Adipocyte (in vitro differentiated cells): ENCODE measurements around the gene DPAGT1.

Experiments
- DNase-seq: peaks from one replicate; pipeline ENCODE4 v3.0.0-alpha.2; 2015; ENCODE audit warnings: low read depth
- H3K27me3 ChIP-seq: replicated peaks from 2 replicates; pipeline ENCODE4 v1.7.0; 2013; ENCODE audit warnings: mild to moderate bottlenecking, low read length, moderate library complexity; ENCODE audit not compliant: control insufficient read depth, insufficient read depth
- H3K36me3 ChIP-seq: 2 replicates; pipeline ENCODE4 v1.7.0; 2013; ENCODE audit warnings: low read length, mild to moderate bottlenecking, moderate library complexity; ENCODE audit not compliant: control insufficient read depth, insufficient read depth, severe bottlenecking
- H3K4me1 ChIP-seq: 2 replicates; pipeline ENCODE4 v1.7.0; 2013; ENCODE audit warnings: mild to moderate bottlenecking, low read length, moderate library complexity; ENCODE audit not compliant: control insufficient read depth, insufficient read depth
- H3K4me3 ChIP-seq: 2 replicates; pipeline ENCODE4 v1.7.0; 2013; ENCODE audit warnings: mild to moderate bottlenecking, low read length, moderate library complexity
- H3K9ac ChIP-seq: 2 replicates; pipeline ENCODE4 v1.7.0; 2013; ENCODE audit warnings: mild to moderate bottlenecking, low read length, moderate library complexity
- H3K9me3 ChIP-seq: 2 replicates; pipeline ENCODE4 v1.7.0; 2013; ENCODE audit warnings: mild to moderate bottlenecking, low read length, moderate library complexity; ENCODE audit not compliant: control insufficient read depth

The DPAGT1 gene

GRCh38 chr11:119126675-119127268, 25.1 kb upstream of the DPAGT1 start:
- Histone ChIP-seq H3K27me3 (no peaks in the 10 kb centered on the region), H3K9ac (no peak overlapping the region), H3K4me1 (peaks cover 21% of the 10 kb centered on the region), H3K9me3 (no peaks in the 10 kb centered on the region), H3K36me3 (peaks cover 30% of the 10 kb centered on the region), H3K4me3 (no peak overlapping the region)
- no peak for DNase-seq

DNA sequence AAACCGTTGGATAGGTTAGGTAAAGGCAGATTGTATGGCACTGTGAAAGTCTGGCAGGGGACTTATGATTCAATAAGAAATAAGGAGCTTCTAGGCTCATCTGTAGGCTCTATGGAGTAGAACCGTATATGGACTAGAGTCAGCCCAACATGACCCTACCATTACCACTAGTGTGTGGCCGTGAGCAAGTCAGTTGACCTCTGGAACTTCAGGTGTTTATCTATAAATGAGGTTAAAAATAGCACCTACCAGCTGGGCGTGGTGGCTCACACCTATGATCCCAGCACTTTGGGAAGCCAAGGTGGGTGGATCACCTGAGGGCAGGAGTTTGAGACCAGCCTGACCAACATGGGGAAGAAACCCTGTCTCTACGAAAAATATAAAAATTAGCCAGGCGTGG, 24.2 kb upstream of the DPAGT1 start:
- Histone ChIP-seq H3K9ac (no peak overlapping the region), H3K27me3 (no peaks in the 10 kb centered on the region), H3K9me3 (no peaks in the 10 kb centered on the region), H3K4me1 (peaks cover 22% of the 10 kb centered on the region), H3K36me3 (peaks cover 20% of the 10 kb centered on the region), H3K4me3 (no peak overlapping the region)
- no peak for DNase-seq

DNA sequence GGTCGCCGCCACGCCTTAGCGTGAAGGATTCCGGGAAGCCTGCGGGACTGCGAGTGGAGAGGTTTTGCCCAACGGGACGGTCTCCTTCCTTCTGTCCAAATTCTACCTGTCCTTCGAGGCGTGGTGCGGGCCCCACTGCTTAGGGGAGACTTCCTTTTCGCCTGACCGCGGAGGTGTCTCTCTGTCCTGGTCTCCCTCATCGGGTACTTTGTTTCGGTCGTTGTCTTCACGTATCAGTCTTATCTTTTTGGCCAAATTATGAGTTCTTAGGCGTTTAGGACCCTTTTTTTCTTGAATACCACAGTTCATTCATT, 20.1 kb upstream of the DPAGT1 start:
- Histone ChIP-seq H3K9me3 (no peaks in the 10 kb centered on the region), H3K27me3 (no peaks in the 10 kb centered on the region), H3K36me3 (peaks cover 13% of the 10 kb centered on the region), H3K4me3 (peak overlapping the region; percentile 96), H3K4me1 (peaks cover 27% of the 10 kb centered on the region), H3K9ac (peak overlapping the region; percentile 94)
- no peak for DNase-seq

DNA sequence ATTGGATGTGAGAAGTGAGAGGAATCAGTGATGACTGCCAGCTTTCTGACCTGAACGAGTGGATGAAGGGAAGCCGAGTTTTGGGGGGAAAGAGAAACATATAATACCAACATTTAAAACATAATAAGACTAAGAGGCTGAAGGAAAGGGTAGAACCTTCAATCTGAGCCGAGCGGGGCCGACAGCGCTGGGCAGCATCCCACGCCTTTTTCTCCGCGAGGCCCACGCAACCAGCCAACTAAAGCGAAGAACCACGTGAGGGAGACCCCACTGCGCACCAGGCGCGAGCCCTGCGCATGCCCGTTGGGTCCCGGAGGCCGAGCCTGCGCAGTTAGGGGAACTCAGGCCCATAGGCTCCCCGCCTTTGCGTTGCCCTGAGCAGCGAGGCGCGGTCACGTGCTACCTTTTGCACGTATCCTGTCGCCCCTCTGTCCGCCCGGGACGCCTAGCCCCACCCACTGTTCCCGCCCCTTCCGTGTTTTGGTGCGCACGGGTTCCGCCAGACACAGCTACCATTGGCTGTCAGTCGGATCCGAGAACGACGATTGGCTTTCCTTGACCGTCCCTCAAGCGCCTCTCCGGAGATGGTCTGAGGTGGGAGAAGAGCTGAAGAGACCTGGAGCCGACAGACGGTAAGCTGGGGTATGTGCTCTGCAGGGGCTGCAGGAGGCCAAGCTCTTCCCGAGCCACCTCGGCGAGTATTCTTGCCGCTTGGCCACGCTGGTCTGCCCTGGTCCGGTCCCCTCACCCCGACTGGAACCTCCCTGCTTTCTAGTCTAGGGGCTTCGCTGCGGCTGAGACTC, 19.6 kb upstream of the DPAGT1 start, which contains the start of gene HINFP:
Gene HINFP (plus strand): TSS at position 573 of the 803 bp plus-strand sequence. CDS start 5,365 bp downstream, outside the sequence.
- Histone ChIP-seq H3K9ac (peak within 1 kb of the TSS; percentile 94), H3K27me3 (no peaks in the 10 kb centered on the region), H3K4me3 (peak within 1 kb of the TSS; percentile 96), H3K36me3 (peaks cover 13% of the 10 kb centered on the region), H3K9me3 (no peaks in the 10 kb centered on the region), H3K4me1 (peaks cover 24% of the 10 kb centered on the region)
- peak; percentile 100 for DNase-seq

DNA sequence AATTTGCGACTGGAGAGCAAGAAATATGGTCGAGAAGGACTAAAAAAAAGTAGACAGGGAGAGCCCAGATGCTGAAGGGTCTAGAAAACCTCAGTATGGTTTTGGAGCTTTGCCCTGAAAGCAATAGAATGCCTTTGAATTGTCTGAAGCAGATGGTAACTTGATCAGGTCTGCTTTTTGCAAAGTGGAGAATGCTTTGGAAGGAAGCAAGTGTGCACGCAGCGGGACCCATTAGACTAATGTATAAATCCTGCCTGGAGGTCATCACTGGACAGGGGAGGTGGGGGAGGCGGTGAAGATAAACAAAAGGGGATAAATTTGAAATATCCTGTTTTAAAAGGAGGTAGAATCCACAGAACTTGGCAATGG, 19.0 kb upstream of the DPAGT1 start:
- Histone ChIP-seq H3K36me3 (peaks cover 14% of the 10 kb centered on the region), H3K4me1 (peaks cover 24% of the 10 kb centered on the region), H3K27me3 (no peaks in the 10 kb centered on the region), H3K9ac (peak overlapping the region; percentile 91), H3K9me3 (no peaks in the 10 kb centered on the region), H3K4me3 (peak overlapping the region; percentile 96)
- peak; percentile 66 for DNase-seq

DNA sequence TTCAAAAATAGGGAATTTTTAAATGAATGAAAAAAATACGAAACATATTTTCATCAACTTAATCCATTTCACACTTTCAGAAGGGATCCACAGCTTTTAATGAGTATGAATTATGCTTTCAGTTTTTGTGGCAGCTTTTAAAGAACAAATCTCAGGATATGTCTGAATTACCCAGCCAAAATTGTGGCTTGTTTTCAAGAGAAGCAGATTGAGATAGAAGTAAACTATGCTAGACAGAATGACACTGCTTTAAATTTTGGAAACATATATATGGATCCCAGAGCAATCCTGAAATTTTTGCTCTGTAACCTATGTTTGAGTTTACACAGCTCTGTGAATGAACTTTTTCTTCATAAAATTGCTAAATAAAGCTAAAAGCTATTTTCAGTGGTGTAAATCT, 17.3 kb upstream of the DPAGT1 start:
- peaks cover 21% of the 10 kb centered on the region for H3K4me1 ChIP-seq
- no peak overlapping the region for H3K4me3 ChIP-seq
- H3K36me3 ChIP-seq: peaks cover 21% of the 10 kb centered on the region
- H3K9ac ChIP-seq: no peak overlapping the region
- H3K27me3 ChIP-seq: no peaks in the 10 kb centered on the region
- DNase-seq: no peak
- H3K9me3 ChIP-seq: no peaks in the 10 kb centered on the region

DNA sequence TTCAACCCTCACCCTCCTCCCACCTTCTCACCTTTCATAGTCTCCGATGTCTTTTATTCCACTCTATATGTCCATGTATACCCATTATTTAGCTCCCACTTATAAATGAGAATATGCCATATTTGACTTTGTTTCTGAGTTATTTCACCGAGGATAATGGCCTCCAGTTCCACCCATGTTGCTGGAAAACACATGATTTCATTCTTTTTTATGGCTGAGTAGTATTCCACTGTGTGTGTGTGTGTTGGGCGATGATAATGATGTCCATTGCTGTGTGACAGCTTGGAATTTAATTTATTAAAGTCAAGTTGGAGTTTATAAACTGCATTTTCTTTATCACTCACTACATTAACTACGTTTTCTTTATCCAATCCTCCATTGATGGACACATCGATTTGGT, 16.6 kb upstream of the DPAGT1 start:
- Histone ChIP-seq H3K36me3 (peaks cover 22% of the 10 kb centered on the region), H3K9me3 (no peaks in the 10 kb centered on the region), H3K4me3 (no peak overlapping the region), H3K27me3 (no peaks in the 10 kb centered on the region), H3K9ac (no peak overlapping the region), H3K4me1 (peaks cover 20% of the 10 kb centered on the region)
- DNase-seq: no peak

- peaks cover 29% of the 10 kb centered on the region for H3K36me3 ChIP-seq
Observed at GRCh38 chr11:119117004-119117706, 15.5 kb upstream of the DPAGT1 start.

DNA sequence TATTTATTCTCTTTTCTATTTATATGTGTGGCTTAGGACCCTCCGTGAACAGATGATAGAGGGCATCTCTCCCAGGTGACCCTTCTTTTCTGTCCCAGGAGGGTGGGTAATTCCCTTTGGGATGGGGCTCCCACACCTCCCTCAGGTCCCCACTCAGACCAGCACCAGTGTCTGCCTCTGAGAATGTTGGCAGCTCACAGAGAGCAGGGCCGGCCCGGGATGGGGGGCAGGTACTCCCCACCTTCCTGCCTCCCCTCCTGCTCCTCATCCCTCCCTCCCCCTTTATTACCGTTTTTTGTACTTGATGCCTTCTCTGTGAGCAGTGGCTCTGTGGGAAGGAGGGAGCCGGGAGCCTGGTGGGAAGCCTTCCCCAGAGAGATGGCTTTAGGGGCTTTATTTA, 14.9 kb upstream of the DPAGT1 start:
- Histone ChIP-seq H3K9ac (no peak overlapping the region), H3K36me3 (peaks cover 34% of the 10 kb centered on the region), H3K4me1 (peaks cover 6% of the 10 kb centered on the region), H3K4me3 (no peak overlapping the region), H3K27me3 (no peaks in the 10 kb centered on the region), H3K9me3 (no peaks in the 10 kb centered on the region)
- no peak for DNase-seq

More at GRCh38 chr11:119117004-119117706, 15.5 kb upstream of the DPAGT1 start:
- Histone ChIP-seq H3K9me3 (no peaks in the 10 kb centered on the region), H3K4me1 (peaks cover 9% of the 10 kb centered on the region), H3K4me3 (no peak overlapping the region), H3K27me3 (no peaks in the 10 kb centered on the region), H3K9ac (no peak overlapping the region)
- no peak for DNase-seq

- Histone ChIP-seq H3K4me1 (peaks cover 6% of the 10 kb centered on the region), H3K36me3 (peaks cover 38% of the 10 kb centered on the region), H3K9me3 (no peaks in the 10 kb centered on the region), H3K27me3 (no peaks in the 10 kb centered on the region), H3K9ac (no peak overlapping the region), H3K4me3 (no peak overlapping the region)
- DNase-seq: no peak
Observed at GRCh38 chr11:119116235-119116594, 14.6 kb upstream of the DPAGT1 start.

DNA sequence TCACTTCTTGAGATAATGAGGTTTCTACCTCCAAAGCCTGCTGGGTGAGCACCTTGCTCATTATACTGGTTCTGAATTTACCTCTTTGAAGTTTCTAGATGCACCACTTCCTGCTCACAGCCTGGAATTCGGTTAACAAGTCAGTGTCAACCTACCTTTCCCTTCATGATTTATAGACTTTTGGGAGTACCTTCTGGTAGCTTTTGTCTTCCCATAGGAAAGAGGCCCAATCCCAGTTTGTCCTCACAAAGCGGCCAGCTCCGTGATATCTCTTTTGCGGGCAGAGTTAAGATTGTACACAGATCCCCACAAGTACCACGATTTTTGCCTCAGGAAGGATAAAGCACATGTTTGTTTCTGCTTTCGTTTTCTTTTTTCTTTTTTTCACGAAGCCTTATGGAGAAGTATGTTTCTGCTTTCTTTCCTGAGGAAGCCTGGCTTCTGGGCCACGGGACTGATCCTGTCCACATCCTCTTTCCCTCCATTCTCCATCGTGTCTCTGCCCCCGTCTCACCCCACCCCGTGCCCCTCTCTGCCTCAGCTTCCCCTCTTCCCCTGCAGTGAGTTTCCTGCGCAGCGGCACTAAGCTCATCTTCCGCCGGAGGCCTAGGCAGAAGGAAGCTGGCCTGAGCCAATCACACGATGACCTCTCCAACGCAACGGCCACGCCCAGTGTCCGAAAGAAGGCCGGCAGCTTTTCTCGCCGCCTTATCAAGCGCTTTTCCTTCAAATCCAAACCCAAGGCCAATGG, 14.0 kb upstream of the DPAGT1 start:
- Histone ChIP-seq H3K9me3 (no peaks in the 10 kb centered on the region), H3K4me1 (peaks cover 3% of the 10 kb centered on the region), H3K4me3 (no peak overlapping the region), H3K27me3 (no peaks in the 10 kb centered on the region), H3K9ac (no peak overlapping the region), H3K36me3 (peaks cover 43% of the 10 kb centered on the region)
- DNase-seq: no peak
